Natural killer cell treated with Interleukin-12 subunit alpha and Interleukin-12 subunit beta and Interleukin-15 and Interleukin-18, amount 100 ng/mL, for 72 hours (primary cell): ENCODE measurements around the gene HOXD11. TPM values are rescaled to one million over a fixed set of nuclear protein-coding genes. Genes with fewer than 3 reads are reported as not detected.

Experiments
- ATAC-seq, 2 donors: fragments of 150-1000 bp; cut with Tn5 transposase in 1 of 2; sonication (Bioruptor Pico), chemical (Tn5 transposase) in 1 of 2; 2 replicates each; pipeline ENCODE4 v1.10.0; 2021
- DNase-seq: peaks from one replicate; pipeline ENCODE4 v3.0.0; 2022; ENCODE audit warnings: low spot score
- H3K27ac Mint-ChIP-seq, 2 donors: 1 replicate in 1 of 2; 2 replicates in 1 of 2; pipeline ENCODE4 v1.8.0; 2022; ENCODE audit warnings: mixed read lengths in 2 of 2, mild to moderate bottlenecking in 1 of 2, moderate library complexity in 1 of 2
- H3K27me3 Mint-ChIP-seq, 2 donors: 1 replicate in 1 of 2; 2 replicates in 1 of 2; pipeline ENCODE4 v1.8.0; 2022; ENCODE audit warnings: mixed read lengths in 2 of 2
- H3K36me3 Mint-ChIP-seq: one replicate; pipeline ENCODE4 v1.8.0; 2022; ENCODE audit warnings: mixed read lengths
- H3K4me1 Mint-ChIP-seq, 2 donors: 1 replicate in 1 of 2; 2 replicates in 1 of 2; pipeline ENCODE4 v1.8.0; 2022; ENCODE audit warnings: low read depth in 2 of 2, mixed read lengths in 2 of 2, mild to moderate bottlenecking in 1 of 2
- H3K4me3 Mint-ChIP-seq: one replicate; pipeline ENCODE4 v1.8.0; 2022; ENCODE audit warnings: mixed read lengths
- H3K9me3 Mint-ChIP-seq: 2 replicates; pipeline ENCODE4 v1.8.0; 2022; ENCODE audit warnings: mixed read lengths
- total RNA-seq, 2 donors: library from RNA; stranded (reverse); gene quantifications; one replicate each; pipeline ENCODE4 v1.2.3, GENCODE V29; 2022

HOXD11 gene
- total RNA-seq, 2 donors from 2014 or later, result not detected

GRCh38 chr2:176139661-176140512 is 32.8 kb downstream of the HOXD11 start:
- Mint-ChIP-seq H3K27ac (no peak overlapping the region), H3K36me3 (peaks cover 25% of the 10 kb centered on the region), H3K4me1 (peaks cover 25 to 27% of the 10 kb centered on the region in 2 donors), H3K9me3 (peaks cover 4% of the 10 kb centered on the region), H3K27me3 (peaks cover 62 to 80% of the 10 kb centered on the region in 2 donors), H3K4me3 (no peak overlapping the region)
- ATAC-seq, result no peak
- DNase-seq, result no peak

GRCh38 chr2:176140513-176141317 is 33.6 kb downstream of the HOXD11 start:
- Mint-ChIP-seq H3K9me3 (peaks cover 4% of the 10 kb centered on the region), H3K4me1 (peaks cover 20 to 21% of the 10 kb centered on the region in 2 donors), H3K27me3 (peaks cover 59 to 79% of the 10 kb centered on the region in 2 donors), H3K27ac (no peak overlapping the region), H3K36me3 (peaks cover 19% of the 10 kb centered on the region), H3K4me3 (peak overlapping the region; percentile 34)
- no peak for DNase-seq
- peak; percentile 81 to 84 for ATAC-seq

GRCh38 chr2:176142281-176142680 is 35.2 kb downstream of the HOXD11 start:
- peaks cover 18% of the 10 kb centered on the region for H3K36me3 Mint-ChIP-seq
- H3K4me3 Mint-ChIP-seq, result no peak overlapping the region
- H3K4me1 Mint-ChIP-seq, result peaks cover 17 to 19% of the 10 kb centered on the region in 2 donors

GRCh38 chr2:176145085-176145969 is 38.2 kb downstream of the HOXD11 start:
- H3K27me3 Mint-ChIP-seq, result peaks cover 56 to 83% of the 10 kb centered on the region in 2 donors
- no peaks in the 10 kb centered on the region for H3K9me3 Mint-ChIP-seq
- DNase-seq (no peak), ATAC-seq (no peak)
- H3K36me3 Mint-ChIP-seq, result no peaks in the 10 kb centered on the region
- H3K4me3 Mint-ChIP-seq, result no peak overlapping the region
- H3K27ac Mint-ChIP-seq, result no peak overlapping the region
- peaks cover 6 to 7% of the 10 kb centered on the region in 2 donors for H3K4me1 Mint-ChIP-seq

More at GRCh38 chr2:176142281-176142680, 35.2 kb downstream of the HOXD11 start:
- DNase-seq, result no peak
- no peak for ATAC-seq
- H3K9me3 Mint-ChIP-seq, result peaks cover 4% of the 10 kb centered on the region
- peaks cover 61 to 85% of the 10 kb centered on the region in 2 donors for H3K27me3 Mint-ChIP-seq
- no peak overlapping the region for H3K27ac Mint-ChIP-seq

GRCh38 chr2:176146101-176146500 is 39.0 kb downstream of the HOXD11 start:
- H3K9me3 Mint-ChIP-seq, result no peaks in the 10 kb centered on the region
- ATAC-seq, result no peak
- DNase-seq, result no peak
- H3K36me3 Mint-ChIP-seq, result no peaks in the 10 kb centered on the region
- no peak overlapping the region for H3K27ac Mint-ChIP-seq
- H3K27me3 Mint-ChIP-seq, result peaks cover 59 to 85% of the 10 kb centered on the region in 2 donors
- H3K4me1 Mint-ChIP-seq, result peaks cover 4 to 5% of the 10 kb centered on the region in 2 donors
- H3K4me3 Mint-ChIP-seq, result no peak overlapping the region

GRCh38 chr2:176146645-176147044 is 39.6 kb downstream of the HOXD11 start:
- DNase-seq, result no peak
- H3K9me3 Mint-ChIP-seq, result no peaks in the 10 kb centered on the region
- no peaks in the 10 kb centered on the region for H3K36me3 Mint-ChIP-seq
- no peak overlapping the region for H3K27ac Mint-ChIP-seq
- no peak overlapping the region for H3K4me3 Mint-ChIP-seq
- H3K27me3 Mint-ChIP-seq, result peaks cover 57 to 80% of the 10 kb centered on the region in 2 donors
- no peak for ATAC-seq
- no peaks in the 10 kb centered on the region for H3K4me1 Mint-ChIP-seq

GRCh38 chr2:176147210-176147799 is 40.2 kb downstream of the HOXD11 start:
- Mint-ChIP-seq H3K9me3 (no peaks in the 10 kb centered on the region), H3K27me3 (peaks cover 56 to 78% of the 10 kb centered on the region in 2 donors), H3K27ac (no peak overlapping the region), H3K4me3 (no peak overlapping the region), H3K4me1 (no peaks in the 10 kb centered on the region), H3K36me3 (no peaks in the 10 kb centered on the region)
- no peak for ATAC-seq
- no peak for DNase-seq

- H3K4me3 Mint-ChIP-seq, result no peak overlapping the region
Observed at GRCh38 chr2:176147800-176148496, 40.9 kb downstream of the HOXD11 start.

GRCh38 chr2:176148751-176149421 is 41.8 kb downstream of the HOXD11 start:
- Mint-ChIP-seq H3K9me3 (no peaks in the 10 kb centered on the region), H3K4me3 (no peak overlapping the region), H3K27ac (no peak overlapping the region), H3K4me1 (no peaks in the 10 kb centered on the region), H3K27me3 (peaks cover 46 to 68% of the 10 kb centered on the region in 2 donors), H3K36me3 (no peaks in the 10 kb centered on the region)
- ATAC-seq (no peak), DNase-seq (no peak)

More at GRCh38 chr2:176147800-176148496, 40.9 kb downstream of the HOXD11 start:
- ATAC-seq, result no peak
- Mint-ChIP-seq H3K27me3 (peaks cover 54 to 74% of the 10 kb centered on the region in 2 donors), H3K4me1 (no peaks in the 10 kb centered on the region), H3K9me3 (no peaks in the 10 kb centered on the region), H3K36me3 (no peaks in the 10 kb centered on the region), H3K27ac (no peak overlapping the region)
- DNase-seq, result no peak

GRCh38 chr2:176149481-176149938 is 42.4 kb downstream of the HOXD11 start:
- Mint-ChIP-seq H3K4me3 (no peak overlapping the region), H3K27ac (no peak overlapping the region), H3K4me1 (no peaks in the 10 kb centered on the region), H3K27me3 (peaks cover 46 to 68% of the 10 kb centered on the region in 2 donors), H3K9me3 (no peaks in the 10 kb centered on the region), H3K36me3 (no peaks in the 10 kb centered on the region)
- no peak for DNase-seq
- no peak for ATAC-seq

GRCh38 chr2:176149939-176150583 is 43.0 kb downstream of the HOXD11 start:
- no peaks in the 10 kb centered on the region for H3K4me1 Mint-ChIP-seq
- no peaks in the 10 kb centered on the region for H3K36me3 Mint-ChIP-seq
- peaks cover 50 to 69% of the 10 kb centered on the region in 2 donors for H3K27me3 Mint-ChIP-seq
- no peak for DNase-seq
- ATAC-seq, result no peak
- no peak overlapping the region for H3K27ac Mint-ChIP-seq
- H3K9me3 Mint-ChIP-seq, result no peaks in the 10 kb centered on the region
- no peak overlapping the region for H3K4me3 Mint-ChIP-seq
